Keratinocyte (primary cell): Measurements from ENCODE around the gene CNGA2. TPM values are rescaled to one million over a fixed set of nuclear protein-coding genes. Genes with fewer than 3 reads are reported as not detected.

Source experiments
- DNase-seq: peaks from one replicate; pipeline ENCODE4 v3.0.0-alpha.2; 2011; ENCODE audit warnings: low read depth, missing footprints, low spot score
- FAIRE-seq: peaks from 2 replicates; lab custom pipeline; 2011; peaks lifted over from hg19 to GRCh38; lab: Jason Lieb, UNC
- H2AFZ ChIP-seq: 2 replicates; pipeline ENCODE4 v1.6.0; 2012; ENCODE audit warnings: low read length, control low read depth, inconsistent platforms; ENCODE audit not compliant: control insufficient read depth
- H3K27ac ChIP-seq: 2 replicates; pipeline ENCODE4 v1.5.1; 2011; ENCODE audit warnings: low read length; ENCODE audit not compliant: control insufficient read depth, insufficient read depth
- H3K27me3 ChIP-seq: 3 replicates; pipeline ENCODE4 v1.6.0; 2011; ENCODE audit warnings: low read length; ENCODE audit not compliant: control insufficient read depth, insufficient read depth; ENCODE audit errors: extremely low read depth
- H3K36me3 ChIP-seq, 2 experiments: 2 replicates in 1 of 2; 3 replicates in 1 of 2; pipeline ENCODE4 v1.5.1; 2011; ENCODE audit warnings: low read length in 2 of 2, mild to moderate bottlenecking in 1 of 2; ENCODE audit not compliant: control insufficient read depth in 2 of 2, insufficient read depth in 2 of 2; ENCODE audit errors: extremely low read depth in 1 of 2
- H3K4me1 ChIP-seq: 3 replicates; pipeline ENCODE4 v1.5.1; 2011; ENCODE audit warnings: low read length; ENCODE audit not compliant: control insufficient read depth, insufficient read depth; ENCODE audit errors: extremely low read depth
- H3K4me2 ChIP-seq: 3 replicates; pipeline ENCODE4 v1.6.0; 2011; ENCODE audit warnings: low read depth, low read length; ENCODE audit not compliant: control insufficient read depth, insufficient read depth; ENCODE audit errors: extremely low read depth
- H3K4me3 ChIP-seq, 3 experiments: fragments of 200-600 bp in 1 of 3; sonication (generic) in 1 of 3; 2 replicates in 2 of 3; 3 replicates in 1 of 3; pipeline ENCODE4 v1.5.1; 2011 to 2016; ENCODE audit warnings: low read length in 3 of 3, mild to moderate bottlenecking in 3 of 3, control low read depth in 2 of 3, inconsistent platforms in 1 of 3, low read depth in 1 of 3, mixed read lengths in 1 of 3, mixed run types in 1 of 3, moderate library complexity in 1 of 3; ENCODE audit not compliant: control insufficient read depth in 2 of 3, insufficient read depth in 2 of 3; ENCODE audit errors: extremely low read depth in 1 of 3
- H3K79me2 ChIP-seq: 2 replicates; pipeline ENCODE4 v1.6.0; 2012; ENCODE audit warnings: low read length; ENCODE audit not compliant: control insufficient read depth, insufficient read depth
- H3K9ac ChIP-seq: 3 replicates; pipeline ENCODE4 v1.6.0; 2011; ENCODE audit warnings: low read length; ENCODE audit not compliant: control insufficient read depth, insufficient read depth; ENCODE audit errors: extremely low read depth
- H3K9me1 ChIP-seq: 3 replicates; pipeline ENCODE4 v1.6.0; 2011; ENCODE audit warnings: low read length; ENCODE audit not compliant: control insufficient read depth, insufficient read depth; ENCODE audit errors: extremely low read depth
- H3K9me3 ChIP-seq: 2 replicates; pipeline ENCODE4 v1.5.1; 2012; ENCODE audit warnings: low read depth, low read length; ENCODE audit not compliant: control insufficient read depth
- H4K20me1 ChIP-seq: 3 replicates; pipeline ENCODE4 v1.6.0; 2011; ENCODE audit warnings: low read length; ENCODE audit not compliant: control insufficient read depth, insufficient read depth; ENCODE audit errors: extremely low read depth
- EZH2 ChIP-seq: IDR thresholded peaks from one replicate; pipeline ENCODE4 v1.6.1; 2012; ENCODE audit warnings: inconsistent platforms, mild to moderate bottlenecking, low read length, moderate library complexity
- dilution Hi-C: fragments of 300-500 bp; cut with MboI; formaldehyde crosslinking; loops from one replicate; pipeline ENCODE4 v1.7.0; 2020; ENCODE audit warnings: low sequenced_read_pairs; ENCODE audit not compliant: extremely low pct_ligation_motif_present
- polyA plus RNA-seq, 5 experiments: library from polyadenylated mRNA; depleted of rRNA in 3 of 5; stranded (reverse) in 3 of 5; stranded (forward) in 1 of 5; unstranded in 1 of 5; fragments of >200 nt; gene quantifications; 1 replicate in 1 of 5; 2 replicates in 3 of 5; 3 replicates in 1 of 5; pipeline versions ENCODE4 v1.2.1 to v1.2.3, GENCODE V29; 2011 to 2012; ENCODE audit warnings: missing spikeins in 2 of 5, low read depth in 1 of 5, low replicate concordance in 1 of 5
- TF ChIP-seq, protein P1 (sequence below), 3 experiments: IDR thresholded peaks in 1 of 3; conservative IDR thresholded peaks in 1 of 3; optimal IDR thresholded peaks in 1 of 3; 2 replicates in 2 of 3; 3 replicates in 1 of 3; pipeline versions ENCODE3 to v1.5.1; 2011; ENCODE audit warnings: low read length in 3 of 3, mild to moderate bottlenecking in 3 of 3, moderate library complexity in 2 of 3, control low read depth in 1 of 3, inconsistent platforms in 1 of 3; ENCODE audit not compliant: insufficient read depth in 2 of 3; ENCODE audit errors: extremely low read depth in 1 of 3

CNGA2 gene
- polyA plus RNA-seq, 1 donor (not counting 4 experiments of a cell fraction or from before 2014, with no cell fraction given): not detected

DNA sequence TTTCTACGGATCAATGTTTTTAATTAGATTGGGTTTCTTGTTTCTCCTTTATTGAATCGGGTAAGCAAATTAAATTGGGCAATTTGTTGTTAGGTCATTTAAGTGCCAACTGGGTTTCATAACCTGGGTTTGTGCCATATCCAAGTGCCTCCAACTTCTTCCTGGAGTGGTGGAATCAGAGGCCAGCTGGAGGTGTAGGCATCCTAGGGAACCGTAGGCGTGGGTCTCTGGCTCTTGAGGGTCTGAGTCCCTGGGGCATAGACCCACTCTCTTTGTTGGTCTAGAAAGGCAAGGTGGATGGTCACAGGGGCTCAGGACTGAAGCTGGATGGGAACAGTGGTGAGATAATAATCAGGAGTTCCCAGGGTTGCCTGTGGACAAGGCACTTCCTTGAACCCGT is 18.3 kb downstream of the CNGA2 start:
- no peaks in the 10 kb centered on the region for H3K9me1 ChIP-seq
- no peaks in the 10 kb centered on the region for H3K36me3 ChIP-seq
- peaks cover 2% of the 10 kb centered on the region for H3K9me3 ChIP-seq
- DNase-seq (no peak), FAIRE-seq (no peak)
- no peaks in the 10 kb centered on the region for H3K27me3 ChIP-seq
- TF ChIP-seq EZH2: no peak
- TF ChIP-seq, protein P1, sequence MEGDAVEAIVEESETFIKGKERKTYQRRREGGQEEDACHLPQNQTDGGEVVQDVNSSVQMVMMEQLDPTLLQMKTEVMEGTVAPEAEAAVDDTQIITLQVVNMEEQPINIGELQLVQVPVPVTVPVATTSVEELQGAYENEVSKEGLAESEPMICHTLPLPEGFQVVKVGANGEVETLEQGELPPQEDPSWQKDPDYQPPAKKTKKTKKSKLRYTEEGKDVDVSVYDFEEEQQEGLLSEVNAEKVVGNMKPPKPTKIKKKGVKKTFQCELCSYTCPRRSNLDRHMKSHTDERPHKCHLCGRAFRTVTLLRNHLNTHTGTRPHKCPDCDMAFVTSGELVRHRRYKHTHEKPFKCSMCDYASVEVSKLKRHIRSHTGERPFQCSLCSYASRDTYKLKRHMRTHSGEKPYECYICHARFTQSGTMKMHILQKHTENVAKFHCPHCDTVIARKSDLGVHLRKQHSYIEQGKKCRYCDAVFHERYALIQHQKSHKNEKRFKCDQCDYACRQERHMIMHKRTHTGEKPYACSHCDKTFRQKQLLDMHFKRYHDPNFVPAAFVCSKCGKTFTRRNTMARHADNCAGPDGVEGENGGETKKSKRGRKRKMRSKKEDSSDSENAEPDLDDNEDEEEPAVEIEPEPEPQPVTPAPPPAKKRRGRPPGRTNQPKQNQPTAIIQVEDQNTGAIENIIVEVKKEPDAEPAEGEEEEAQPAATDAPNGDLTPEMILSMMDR (optimal IDR thresholded peaks at IDR 0.05 in 1 of 3, IDR thresholded peaks at IDR 0.05 in 1 of 3, conservative IDR thresholded peaks at IDR 0.05 in 1 of 3; ENCODE audit: extremely low read depth in 1 of 3, insufficient read depth in 2 of 3, low read length in 3 of 3): no peak
- H3K9ac ChIP-seq: no peak overlapping the region
- no peaks in the 10 kb centered on the region for H4K20me1 ChIP-seq
- dilution Hi-C loops: no loop called here
- H3K79me2 ChIP-seq: no peaks in the 10 kb centered on the region
- H3K4me2 ChIP-seq: no peak overlapping the region
- no peak overlapping the region for H3K4me3 ChIP-seq
- H3K27ac ChIP-seq: no peak overlapping the region
- no peak overlapping the region for H2AFZ ChIP-seq
- peaks cover 4% of the 10 kb centered on the region for H3K4me1 ChIP-seq

- Histone ChIP-seq H3K4me1 (peaks cover 4% of the 10 kb centered on the region), H3K4me2 (peak overlapping the region; percentile 43)
- no peak for FAIRE-seq
Measured at GRCh38 chrX:151753313-151754046, 18.9 kb downstream of the CNGA2 start.

More at GRCh38 chrX:151753313-151754046, 18.9 kb downstream of the CNGA2 start:
- no peak overlapping the region for H3K4me3 ChIP-seq
- no peak overlapping the region for H3K27ac ChIP-seq
- H3K9me1 ChIP-seq: no peaks in the 10 kb centered on the region
- H3K79me2 ChIP-seq: no peaks in the 10 kb centered on the region
- TF ChIP-seq, protein P1 (optimal IDR thresholded peaks at IDR 0.05 in 1 of 3, IDR thresholded peaks at IDR 0.05 in 1 of 3, conservative IDR thresholded peaks at IDR 0.05 in 1 of 3; ENCODE audit: extremely low read depth in 1 of 3, insufficient read depth in 2 of 3, low read length in 3 of 3): peak; percentile 72 to 94 (median 93)
- no peak for TF ChIP-seq EZH2
- H4K20me1 ChIP-seq: no peaks in the 10 kb centered on the region
- H3K9me3 ChIP-seq: peaks cover 2% of the 10 kb centered on the region
- H3K27me3 ChIP-seq: no peaks in the 10 kb centered on the region
- no peak overlapping the region for H3K9ac ChIP-seq
- dilution Hi-C loops: no loop called here
- no peak overlapping the region for H2AFZ ChIP-seq
- no peak for DNase-seq
- H3K36me3 ChIP-seq: no peaks in the 10 kb centered on the region
